Natural killer cell (primary cell): ENCODE measurements around the gene IRF7. TPM values are rescaled to one million over a fixed set of nuclear protein-coding genes. Genes with fewer than 3 reads are reported as not detected.
"Not testable (repeated sequence)": the region's sequence is repeated elsewhere in the genome, so short reads cannot be mapped to it uniquely, and the experiment has no call there.

Experiments used
- ATAC-seq, 3 donors: fragments of 150-1000 bp in 2 of 3; fragments of 200-7000 bp in 1 of 3; cut with Tn5 transposase; 1 replicate in 1 of 3; 2 replicates in 2 of 3; pipeline ENCODE4 v1.10.0; 2021; ENCODE audit warnings: mild to moderate bottlenecking in 2 of 3, moderate library complexity in 2 of 3
- DNase-seq, 2 donors: peaks; one replicate each; pipeline versions ENCODE4 v3.0.0 to v3.0.0-alpha.2; 2013 to 2021; ENCODE audit warnings: mixed read lengths in 1 of 2
- H3K27ac ChIP-seq: one replicate; pipeline ENCODE4 v1.5.1; 2013; ENCODE audit warnings: mild to moderate bottlenecking, low read length
- H3K27me3 ChIP-seq: one replicate; pipeline ENCODE4 v1.6.1; 2013; ENCODE audit warnings: low read length; ENCODE audit not compliant: control insufficient read depth, insufficient read depth
- H3K36me3 ChIP-seq: one replicate; pipeline ENCODE4 v1.6.1; 2013; ENCODE audit warnings: low read length; ENCODE audit not compliant: control insufficient read depth, insufficient read depth
- H3K4me1 ChIP-seq: one replicate; pipeline ENCODE4 v1.6.1; 2013; ENCODE audit warnings: low read length; ENCODE audit not compliant: control insufficient read depth, insufficient read depth
- H3K4me3 ChIP-seq: one replicate; pipeline ENCODE4 v1.5.1; 2013; ENCODE audit warnings: low read length
- H3K9me3 ChIP-seq: one replicate; pipeline ENCODE4 v1.6.1; 2013; ENCODE audit warnings: low read length; ENCODE audit not compliant: control insufficient read depth, insufficient read depth
- H3K27ac Mint-ChIP-seq, 2 donors: one replicate each; pipeline ENCODE4 v1.8.0; 2022; ENCODE audit warnings: mild to moderate bottlenecking in 2 of 2, mixed read lengths in 2 of 2, moderate library complexity in 1 of 2
- H3K27me3 Mint-ChIP-seq, 2 donors: one replicate each; pipeline ENCODE4 v1.8.0; 2022; ENCODE audit warnings: low read depth in 2 of 2, mixed read lengths in 2 of 2
- H3K36me3 Mint-ChIP-seq: one replicate; pipeline ENCODE4 v1.8.0; 2022; ENCODE audit warnings: mixed read lengths
- H3K4me1 Mint-ChIP-seq, 2 donors: one replicate each; pipeline ENCODE4 v1.8.0; 2022; ENCODE audit warnings: mixed read lengths in 2 of 2
- H3K4me3 Mint-ChIP-seq: one replicate; pipeline ENCODE4 v1.8.0; 2022; ENCODE audit warnings: mild to moderate bottlenecking, moderate library complexity, mixed read lengths
- H3K9me3 Mint-ChIP-seq, 2 donors: one replicate each; pipeline ENCODE4 v1.8.0; 2022; ENCODE audit warnings: mixed read lengths in 2 of 2
- CTCF ChIP-seq: fragments of 200-600 bp; IDR thresholded peaks from one replicate; pipeline ENCODE4 v1.8.0; 2022; ENCODE audit warnings: antibody characterized with exemption
- WGBS: methylation state at CpG from one replicate; pipeline ENCODE4 v1.1.7; 2013; ENCODE audit warnings: missing lambda C conversion rate; ENCODE audit not compliant: insufficient coverage; 5-methylcytosine and 5-hydroxymethylcytosine counted together
- intact Hi-C: fragments of 100-400 bp; cut with micrococcal nuclease; formaldehyde crosslinking; loops from one replicate; pipeline ENCODE4 v1.14.2; 2022
- total RNA-seq, 4 donors: library from RNA; stranded (reverse); fragments of 120-200 nt in 1 of 4; gene quantifications; one replicate each; pipeline versions ENCODE4 v1.2.3 to v1.2.4, GENCODE V29; 2013 to 2022

The IRF7 gene
- total RNA-seq, 3 donors from 2014 or later (not counting 1 experiment from before 2014, with no cell fraction given), result 63.3 to 97.3 (median 77.3) TPM

- Histone ChIP-seq H3K36me3 (peaks cover 13% of the 10 kb centered on the region), H3K4me1 (no peaks in the 10 kb centered on the region), H3K9me3 (no peaks in the 10 kb centered on the region), H3K27ac (no peak overlapping the region), H3K27me3 (no peaks in the 10 kb centered on the region), H3K4me3 (no peak overlapping the region)
- H3K36me3 Mint-ChIP-seq, result no peaks in the 10 kb centered on the region
- intact Hi-C loops, result loop anchor here (10.0 kb wide), 1 partner anchor 71 kb away; no protein-coding TSS in a partner anchor
- 91% methylated on average over 15 of the region's 15 CpGs for WGBS
- DNase-seq (no peak), ATAC-seq (no peak)
- no peaks in the 10 kb centered on the region for H3K4me1 Mint-ChIP-seq
- H3K9me3 Mint-ChIP-seq, result no peaks in the 10 kb centered on the region
- no peaks in the 10 kb centered on the region for H3K27me3 Mint-ChIP-seq
- TF ChIP-seq CTCF, result no peak
- H3K4me3 Mint-ChIP-seq, result no peak overlapping the region
- H3K27ac Mint-ChIP-seq, result no peak overlapping the region
Measured at GRCh38 chr11:653837-654236, 38.1 kb upstream of the IRF7 start.

- H3K36me3 Mint-ChIP-seq, H3K4me3 ChIP-seq, H3K27me3 Mint-ChIP-seq, H3K4me1 Mint-ChIP-seq, H3K4me3 Mint-ChIP-seq, DNase-seq, H3K9me3 Mint-ChIP-seq, H3K36me3 ChIP-seq, H3K27ac ChIP-seq, H3K9me3 ChIP-seq, H3K27ac Mint-ChIP-seq, ATAC-seq, H3K4me1 ChIP-seq, H3K27me3 ChIP-seq: not testable (repeated sequence)
- intact Hi-C loops, result loop anchor here (10.0 kb wide), 1 partner anchor 72 kb away; no protein-coding TSS in a partner anchor
- 93% methylated on average over 14 of the region's 14 CpGs for WGBS
Measured at GRCh38 chr11:653136-653535, 37.4 kb upstream of the IRF7 start.

- H3K4me1 ChIP-seq, result no peaks in the 10 kb centered on the region
- no peaks in the 10 kb centered on the region for H3K27me3 ChIP-seq
- Mint-ChIP-seq H3K36me3 (no peaks in the 10 kb centered on the region), H3K9me3 (no peaks in the 10 kb centered on the region), H3K27ac (no peak overlapping the region), H3K4me1 (no peaks in the 10 kb centered on the region), H3K4me3 (no peak overlapping the region), H3K27me3 (no peaks in the 10 kb centered on the region)
- no peak overlapping the region for H3K27ac ChIP-seq
- intact Hi-C loops, result loop anchor here (10.0 kb wide), 1 partner anchor 74 kb away; no protein-coding TSS in a partner anchor
- WGBS, result 94% methylated on average over 10 of the region's 10 CpGs
- peaks cover 6% of the 10 kb centered on the region for H3K36me3 ChIP-seq
- ATAC-seq (no peak), DNase-seq (no peak)
- no peaks in the 10 kb centered on the region for H3K9me3 ChIP-seq
- no peak overlapping the region for H3K4me3 ChIP-seq
- TF ChIP-seq CTCF, result no peak
Measured at GRCh38 chr11:650482-650881, 34.7 kb upstream of the IRF7 start.

- H3K9me3 Mint-ChIP-seq, H3K27me3 ChIP-seq, H3K27me3 Mint-ChIP-seq, H3K9me3 ChIP-seq, DNase-seq, H3K36me3 ChIP-seq, H3K4me3 ChIP-seq, H3K27ac Mint-ChIP-seq, H3K27ac ChIP-seq, H3K4me1 ChIP-seq, H3K4me1 Mint-ChIP-seq, H3K4me3 Mint-ChIP-seq, H3K36me3 Mint-ChIP-seq, intact Hi-C loops, ATAC-seq: not testable (repeated sequence)
- WGBS, result 98% methylated on average over 7 of the region's 14 CpGs
Measured at GRCh38 chr11:647672-648158, 32.0 kb upstream of the IRF7 start.
